Measurements from ENCODE around the gene PPARG. TPM values are rescaled to one million over a fixed set of nuclear protein-coding genes. Genes with fewer than 3 reads are reported as not detected.

The PPARG gene
- total and polyA plus RNA-seq, 2 experiments from 2014 or later: 0.45 to 1.2 TPM

DNA sequence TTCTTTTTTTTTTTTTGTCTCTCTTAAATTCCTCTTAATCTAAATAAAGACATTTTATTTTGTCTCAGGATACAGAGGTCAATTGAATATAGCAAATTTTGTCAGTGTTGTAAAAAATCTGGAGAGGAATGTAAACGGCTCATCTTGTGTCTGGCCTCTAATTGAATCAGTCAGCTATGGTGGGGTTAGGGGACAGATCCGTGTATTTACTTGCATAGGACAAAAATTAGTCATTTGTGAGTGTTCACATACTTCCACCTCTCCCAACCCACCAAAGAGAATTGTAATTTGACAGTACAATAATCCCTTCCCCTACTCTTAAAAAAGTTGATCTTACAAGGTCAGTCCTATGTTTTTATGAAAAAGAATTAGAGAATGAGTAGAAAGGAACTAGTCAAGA lies 18.3 kb downstream of the PPARG start:
- Histone ChIP-seq H3K36me3 (no peaks in the 10 kb centered on the region), H3K4me3 (no peak overlapping the region), H3K9me3 (ENCODE audit: low read depth) (no peaks in the 10 kb centered on the region), H3K4me1 (ENCODE audit: low read depth) (no peaks in the 10 kb centered on the region), H3K27me3 (peaks cover 37% of the 10 kb centered on the region), H3K27ac (no peak overlapping the region)
- TF ChIP-seq, protein P1, sequence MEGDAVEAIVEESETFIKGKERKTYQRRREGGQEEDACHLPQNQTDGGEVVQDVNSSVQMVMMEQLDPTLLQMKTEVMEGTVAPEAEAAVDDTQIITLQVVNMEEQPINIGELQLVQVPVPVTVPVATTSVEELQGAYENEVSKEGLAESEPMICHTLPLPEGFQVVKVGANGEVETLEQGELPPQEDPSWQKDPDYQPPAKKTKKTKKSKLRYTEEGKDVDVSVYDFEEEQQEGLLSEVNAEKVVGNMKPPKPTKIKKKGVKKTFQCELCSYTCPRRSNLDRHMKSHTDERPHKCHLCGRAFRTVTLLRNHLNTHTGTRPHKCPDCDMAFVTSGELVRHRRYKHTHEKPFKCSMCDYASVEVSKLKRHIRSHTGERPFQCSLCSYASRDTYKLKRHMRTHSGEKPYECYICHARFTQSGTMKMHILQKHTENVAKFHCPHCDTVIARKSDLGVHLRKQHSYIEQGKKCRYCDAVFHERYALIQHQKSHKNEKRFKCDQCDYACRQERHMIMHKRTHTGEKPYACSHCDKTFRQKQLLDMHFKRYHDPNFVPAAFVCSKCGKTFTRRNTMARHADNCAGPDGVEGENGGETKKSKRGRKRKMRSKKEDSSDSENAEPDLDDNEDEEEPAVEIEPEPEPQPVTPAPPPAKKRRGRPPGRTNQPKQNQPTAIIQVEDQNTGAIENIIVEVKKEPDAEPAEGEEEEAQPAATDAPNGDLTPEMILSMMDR (IDR thresholded peaks at IDR 0.05; ENCODE audit: low read depth, low read length): no peak
- DNase-seq (ENCODE audit: low read depth in 1 of 2, low spot score in 1 of 2): no peak

DNA sequence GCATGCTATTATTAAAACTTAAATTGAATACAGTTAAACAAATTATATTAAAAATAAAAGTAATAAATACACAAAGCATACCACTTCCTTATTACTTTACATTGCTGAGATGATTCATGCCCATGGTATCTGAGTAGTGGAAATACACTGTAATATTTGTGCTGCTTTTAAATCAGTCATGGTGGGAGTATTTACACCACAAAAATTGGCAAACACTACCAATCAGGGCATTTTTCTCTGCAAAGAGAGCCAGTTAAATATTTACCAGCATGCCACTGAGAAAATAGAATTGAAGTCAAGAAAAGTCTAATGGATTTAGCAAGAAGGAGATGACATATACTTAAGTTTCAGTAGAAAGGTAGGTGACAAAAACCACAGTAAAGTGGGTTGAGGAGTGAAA lies 19.6 kb downstream of the PPARG start:
- H3K4me1 ChIP-seq (ENCODE audit: low read depth): no peaks in the 10 kb centered on the region
- TF ChIP-seq, protein P1 (IDR thresholded peaks at IDR 0.05; ENCODE audit: low read depth, low read length): no peak
- DNase-seq (ENCODE audit: low read depth in 1 of 2, low spot score in 1 of 2): peak in 1 of 2 donors; percentile 84
- no peak overlapping the region for H3K4me3 ChIP-seq
- no peaks in the 10 kb centered on the region for H3K9me3 ChIP-seq (ENCODE audit: low read depth)
- H3K36me3 ChIP-seq: no peaks in the 10 kb centered on the region
- peaks cover 29% of the 10 kb centered on the region for H3K27me3 ChIP-seq
- H3K27ac ChIP-seq: no peak overlapping the region

DNA sequence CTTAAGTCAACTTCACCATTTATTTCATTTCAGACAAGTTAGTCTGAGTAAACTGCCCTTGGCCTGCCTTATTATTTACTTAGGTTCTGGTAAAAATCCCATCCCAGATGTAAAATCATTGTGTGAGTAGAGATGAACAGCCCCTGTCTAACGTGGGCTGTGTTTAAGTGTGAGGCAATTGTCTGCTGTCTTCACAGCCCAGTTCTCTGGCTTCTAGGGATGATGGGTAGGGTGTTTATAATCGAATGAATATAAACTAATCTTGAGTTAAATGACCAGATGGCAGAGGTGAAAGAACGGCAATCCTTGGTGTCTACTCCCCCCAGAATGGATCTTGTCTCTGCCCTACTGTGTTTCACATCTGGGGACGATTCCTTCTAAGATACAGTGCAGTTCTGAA lies 20.8 kb downstream of the PPARG start:
- DNase-seq (ENCODE audit: low read depth in 1 of 2, low spot score in 1 of 2): no peak
- TF ChIP-seq, protein P1 (IDR thresholded peaks at IDR 0.05; ENCODE audit: low read depth, low read length): no peak
- no peak overlapping the region for H3K4me3 ChIP-seq
- no peak overlapping the region for H3K27ac ChIP-seq
- no peaks in the 10 kb centered on the region for H3K4me1 ChIP-seq (ENCODE audit: low read depth)
- H3K27me3 ChIP-seq: peaks cover 17% of the 10 kb centered on the region
- no peaks in the 10 kb centered on the region for H3K9me3 ChIP-seq (ENCODE audit: low read depth)
- H3K36me3 ChIP-seq: no peaks in the 10 kb centered on the region

GRCh38 chr3:12312010-12312409 lies 23.1 kb downstream of the PPARG start:
- TF ChIP-seq, protein P1 (IDR thresholded peaks at IDR 0.05; ENCODE audit: low read depth, low read length): no peak
- H3K4me1 ChIP-seq (ENCODE audit: low read depth): no peaks in the 10 kb centered on the region
- H3K27ac ChIP-seq: no peak overlapping the region
- H3K36me3 ChIP-seq: no peaks in the 10 kb centered on the region
- H3K27me3 ChIP-seq: peaks cover 8% of the 10 kb centered on the region
- DNase-seq (ENCODE audit: low read depth in 1 of 2, low spot score in 1 of 2): no peak
- H3K9me3 ChIP-seq (ENCODE audit: low read depth): no peaks in the 10 kb centered on the region
- no peak overlapping the region for H3K4me3 ChIP-seq

DNA sequence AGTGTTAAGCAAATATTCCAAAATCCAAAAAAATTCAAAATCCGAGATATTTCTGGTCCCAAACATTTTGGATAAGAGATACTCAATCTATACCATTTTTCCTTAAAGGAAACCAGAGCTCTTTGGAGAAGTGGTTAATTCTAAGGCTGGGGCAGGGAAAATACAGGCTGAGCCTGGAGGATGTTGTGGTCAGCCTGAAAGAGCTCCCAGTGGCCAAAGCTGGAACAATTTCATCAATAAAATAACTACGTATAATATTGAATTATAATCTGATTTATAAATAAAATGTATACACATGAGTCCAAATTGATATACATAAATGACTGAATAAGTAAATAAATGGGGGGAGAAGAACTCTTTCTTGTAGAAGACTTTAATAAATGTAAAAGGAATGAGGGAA lies 24.6 kb downstream of the PPARG start:
- Histone ChIP-seq H3K4me3 (no peak overlapping the region), H3K4me1 (ENCODE audit: low read depth) (no peaks in the 10 kb centered on the region), H3K36me3 (no peaks in the 10 kb centered on the region), H3K27ac (no peak overlapping the region), H3K27me3 (peaks cover 8% of the 10 kb centered on the region), H3K9me3 (ENCODE audit: low read depth) (no peaks in the 10 kb centered on the region)
- TF ChIP-seq, protein P1 (IDR thresholded peaks at IDR 0.05; ENCODE audit: low read depth, low read length): peak; percentile 2
- DNase-seq (ENCODE audit: low read depth in 1 of 2, low spot score in 1 of 2): no peak

DNA sequence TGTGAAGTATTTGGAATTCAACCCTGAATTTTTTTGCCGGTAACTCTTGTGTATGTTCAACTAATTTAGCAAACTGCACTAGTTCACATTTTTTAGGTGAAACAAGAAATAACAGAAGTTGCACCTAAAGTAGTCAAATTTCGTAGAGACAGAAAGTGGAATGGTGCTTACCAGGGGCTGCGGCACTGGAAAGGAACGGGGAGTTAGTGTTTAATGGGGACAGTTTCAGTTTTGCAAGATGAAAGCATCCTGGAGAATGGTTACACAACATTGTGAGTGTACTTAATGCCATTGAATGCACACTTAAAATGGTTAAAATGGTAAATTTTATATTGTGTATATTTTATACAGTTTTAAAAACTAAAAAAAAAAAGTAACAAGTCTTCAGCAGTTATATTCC lies 27.4 kb downstream of the PPARG start:
- H3K4me1 ChIP-seq (ENCODE audit: low read depth): no peaks in the 10 kb centered on the region
- H3K36me3 ChIP-seq: no peaks in the 10 kb centered on the region
- H3K9me3 ChIP-seq (ENCODE audit: low read depth): no peaks in the 10 kb centered on the region
- no peak overlapping the region for H3K27ac ChIP-seq
- DNase-seq (ENCODE audit: low read depth in 1 of 2, low spot score in 1 of 2): no peak
- TF ChIP-seq, protein P1 (IDR thresholded peaks at IDR 0.05; ENCODE audit: low read depth, low read length): no peak
- peaks cover 8% of the 10 kb centered on the region for H3K27me3 ChIP-seq
- no peak overlapping the region for H3K4me3 ChIP-seq
